Heart right ventricle (tissue), 16 donors: ENCODE results near the gene STAG1. TPM values are rescaled to one million over a fixed set of nuclear protein-coding genes. Genes with fewer than 3 reads are reported as not detected.
"Not testable (repeated sequence)": the region's sequence is repeated elsewhere in the genome, so short reads cannot be mapped to it uniquely, and the experiment has no call there.

Source experiments
- ATAC-seq, 8 donors: fragments of 200-7000 bp; cut with Tn5 transposase; one replicate each; pipeline ENCODE4 v1.9.1; 2020; ENCODE audit warnings: mild to moderate bottlenecking in 8 of 8, moderate library complexity in 8 of 8, moderate number of reproducible peaks in 1 of 8
- DNase-seq, 2 donors: peaks; one replicate each; pipeline ENCODE4 v3.0.0-alpha.2; 2020
- H3K27ac ChIP-seq, 10 donors: fragments of 200-600 bp; sonication (generic) in 2 of 10; one replicate each; pipeline versions ENCODE4 v1.5.0 to v1.8.0; 2020 to 2022; ENCODE audit warnings: mild to moderate bottlenecking in 3 of 10
- H3K27me3 ChIP-seq, 7 donors: fragments of 200-600 bp; one replicate each; pipeline ENCODE4 v1.8.0; 2021 to 2022; ENCODE audit warnings: mild to moderate bottlenecking in 2 of 7
- H3K36me3 ChIP-seq, 9 donors: fragments of 200-600 bp; sonication (generic) in 1 of 9; one replicate each; pipeline versions ENCODE4 v1.5.0 to v1.8.0; 2020 to 2022; ENCODE audit warnings: mild to moderate bottlenecking in 2 of 9
- H3K4me1 ChIP-seq, 9 donors: fragments of 200-600 bp; sonication (generic) in 1 of 9; one replicate each; pipeline versions ENCODE4 v1.5.0 to v1.8.0; 2020 to 2022; ENCODE audit warnings: mild to moderate bottlenecking in 4 of 9
- H3K4me3 ChIP-seq, 10 donors: fragments of 200-600 bp; sonication (generic) in 2 of 10; one replicate each; pipeline versions ENCODE4 v1.5.0 to v1.8.0; 2020 to 2022; ENCODE audit warnings: mild to moderate bottlenecking in 7 of 10, moderate library complexity in 2 of 10
- H3K9me3 ChIP-seq, 11 donors: fragments of 200-600 bp in 10 of 11; sonication (generic) in 2 of 11; one replicate each; pipeline versions ENCODE4 v1.5.0 to v1.8.0; 2013 to 2022; ENCODE audit warnings: mild to moderate bottlenecking in 2 of 11, control low read depth in 1 of 11, moderate library complexity in 1 of 11
- WGBS, 2 donors: extraction: QIAGEN DNeasy Blood & Tissue Kit; methylation state at CpG; one replicate each; pipeline ENCODE4 v1.1.7; 2013; ENCODE audit warnings: inconsistent platforms in 1 of 2; 5-methylcytosine and 5-hydroxymethylcytosine counted together
- intact Hi-C, 10 donors: fragments of 100-400 bp; cut with DNase I; formaldehyde crosslinking; loops; one replicate each; pipeline versions ENCODE4 v1.11.1 to v1.14.2; 2022
- polyA plus RNA-seq, 2 donors: library from polyadenylated mRNA; stranded (reverse); fragments of 200-250 nt; gene quantifications; one replicate each; pipeline ENCODE4 v1.2.3, GENCODE V29; 2013
- total RNA-seq, 10 donors: library from RNA; stranded (reverse); fragmentation: NEBNext Ultra II Directional in 3 of 10; extraction: Animal tissue kit (Norgen Biotek cat#: 25700) in 3 of 10; gene quantifications; one replicate each; pipeline versions ENCODE4 v1.2.1 to v1.2.4, GENCODE V29; 2021 to 2023
- TF ChIP-seq, protein P1 (sequence below), 9 donors: fragments of 200-600 bp; sonication (generic) in 2 of 9; IDR thresholded peaks; one replicate each; pipeline versions ENCODE4 v1.5.0 to v1.8.0; 2021 to 2022; ENCODE audit warnings: antibody characterized with exemption in 9 of 9, mild to moderate bottlenecking in 5 of 9, moderate library complexity in 1 of 9
- donor health status: Arrhythmogenic right ventricular cardiomyopathy.
- donor health status: ischemic (EF 13 %, LVEDD 7.1; RV severe dilation, severe dysfunction).
- donor health status: healthy with polysubstance abuse.
- donor health status: DM: no; HTN: yes; CAD: no.
- donor health status: DM: no; HTN: no; CAD: no.
- donor health status: ischemic (EF 25% LVEDD 6.9; RV normal size, moderate dysfunction).
- donor health status: ischemic (EF 25% LVEDD 5.7; RV mildly dilated, moderate dysfunction).
- donor health status: healthy.
- donor health status: DM: yes; HTN: yes; CAD: no.
- donor health status: Ischemic cardiomyopathy.
- donor health status: ischemic (EF 35%, LVEDD 5.7; RV mildly dilated, moderate dysfunction).
- donor health status: nonischemic (EF 11% LVEDD 7.7; RV severe dilation, severe dysfunction).
- donor health status: DM: yes; HTN: yes; CAD: no.
- donor health status: PGD.
- donor health status: ischemic (EF 29% LVEDD 5.4; RV normal size, mild dysfunction).
- donor health status: nonischemic (EF 23%, LVEDD 6.1; RV moderate dilation, normal function).

Gene STAG1
- total and polyA plus RNA-seq, 12 donors: 8.0 to 27.6 (median 19.6) TPM

DNA sequence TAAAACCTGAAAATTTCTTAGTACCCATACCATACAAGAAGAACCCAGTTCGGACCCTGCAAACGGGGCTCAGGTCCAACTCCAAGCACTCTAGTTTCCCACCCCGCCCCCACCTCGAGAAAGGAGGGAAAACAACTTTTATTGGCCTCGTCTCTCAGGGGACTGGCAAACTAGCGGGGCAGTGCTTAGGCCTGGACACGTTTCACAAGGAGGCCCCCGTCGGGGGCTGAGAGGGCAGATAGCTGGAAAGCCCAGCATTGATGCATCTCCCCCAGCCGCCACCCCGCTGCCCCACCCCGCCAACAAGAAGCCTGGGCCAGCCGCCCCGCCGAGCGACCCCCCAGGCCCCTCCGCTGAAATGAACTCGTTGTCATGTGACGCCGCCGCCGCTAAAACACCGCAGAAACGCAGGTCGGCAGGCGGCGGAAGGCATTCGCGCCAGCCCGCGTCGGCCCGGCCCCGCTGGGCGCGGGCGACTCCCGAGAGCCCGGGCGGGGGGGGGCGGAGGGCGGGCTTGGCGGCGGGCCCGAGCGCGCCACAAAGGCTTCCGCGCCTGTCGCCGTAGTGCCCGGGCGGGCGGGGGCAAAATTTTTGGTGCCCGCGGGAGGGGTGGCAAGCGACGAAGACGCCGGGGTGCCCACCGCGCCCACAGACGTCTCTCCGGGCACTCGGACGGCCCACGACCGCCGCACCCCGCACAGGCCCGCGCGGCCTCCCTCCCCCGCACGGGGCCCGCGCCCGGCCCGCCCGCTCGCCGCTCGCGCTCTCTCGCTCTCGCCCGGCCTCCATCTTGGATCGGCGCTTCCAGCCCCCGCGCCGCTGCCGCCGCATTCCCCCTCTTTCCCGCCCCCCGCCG lies 634 bp downstream of the STAG1 start:
- WGBS, 2 donors: 0 to 1% methylated on average over 62 to 96 of the region's 97 CpGs
- ATAC-seq (peak; percentile 17 to 62 (median 34)), DNase-seq (peak; percentile 61 to 81)
- H3K9me3 ChIP-seq: no peaks in the 10 kb centered on the region
- intact Hi-C loops: loop anchor here in 9 of 10 donors (1.0 to 10.0 kb wide), 26 partner anchors 66 to 837 kb away; partner anchors contain the start of genes NCK1 (in 4 of the 9), MSL2 (in 3 of the 9), PCCB (in 2 of the 9) and SLC35G2 (in 2 of the 9)
- H3K27me3 ChIP-seq: no peaks in the 10 kb centered on the region
- peaks cover 4 to 45% (median 31%) of the 10 kb centered on the region in 9 donors for H3K4me1 ChIP-seq
- TF ChIP-seq, protein P1, sequence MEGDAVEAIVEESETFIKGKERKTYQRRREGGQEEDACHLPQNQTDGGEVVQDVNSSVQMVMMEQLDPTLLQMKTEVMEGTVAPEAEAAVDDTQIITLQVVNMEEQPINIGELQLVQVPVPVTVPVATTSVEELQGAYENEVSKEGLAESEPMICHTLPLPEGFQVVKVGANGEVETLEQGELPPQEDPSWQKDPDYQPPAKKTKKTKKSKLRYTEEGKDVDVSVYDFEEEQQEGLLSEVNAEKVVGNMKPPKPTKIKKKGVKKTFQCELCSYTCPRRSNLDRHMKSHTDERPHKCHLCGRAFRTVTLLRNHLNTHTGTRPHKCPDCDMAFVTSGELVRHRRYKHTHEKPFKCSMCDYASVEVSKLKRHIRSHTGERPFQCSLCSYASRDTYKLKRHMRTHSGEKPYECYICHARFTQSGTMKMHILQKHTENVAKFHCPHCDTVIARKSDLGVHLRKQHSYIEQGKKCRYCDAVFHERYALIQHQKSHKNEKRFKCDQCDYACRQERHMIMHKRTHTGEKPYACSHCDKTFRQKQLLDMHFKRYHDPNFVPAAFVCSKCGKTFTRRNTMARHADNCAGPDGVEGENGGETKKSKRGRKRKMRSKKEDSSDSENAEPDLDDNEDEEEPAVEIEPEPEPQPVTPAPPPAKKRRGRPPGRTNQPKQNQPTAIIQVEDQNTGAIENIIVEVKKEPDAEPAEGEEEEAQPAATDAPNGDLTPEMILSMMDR (IDR thresholded peaks at IDR 0.05): no peak
- H3K4me3 ChIP-seq: peak overlapping the region; percentile 54 to 94 (median 71)
- H3K27ac ChIP-seq: peak overlapping the region; percentile 96 to 99 (median 98)
- no peaks in the 10 kb centered on the region for H3K36me3 ChIP-seq

DNA sequence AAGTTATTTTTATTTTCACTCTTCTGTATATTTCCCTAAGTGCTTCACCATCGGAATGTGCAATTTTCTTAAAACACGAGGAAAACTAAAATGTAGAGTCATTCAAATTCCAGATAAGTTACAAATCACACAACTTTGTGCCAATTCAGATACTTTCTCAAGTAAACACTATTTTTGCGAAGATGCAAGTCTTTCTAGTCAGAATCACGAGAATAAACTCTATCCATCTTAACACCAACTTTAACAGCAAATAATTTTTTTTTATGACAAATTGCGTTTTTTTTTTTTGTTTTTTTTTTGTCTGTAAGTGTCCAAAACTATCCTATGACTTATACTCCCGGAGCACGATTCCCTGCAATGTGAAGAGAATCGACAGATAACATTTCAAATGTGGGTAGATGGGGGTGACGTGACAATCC lies 1.3 kb downstream of the STAG1 start:
- no peaks in the 10 kb centered on the region for H3K27me3 ChIP-seq
- H3K4me3 ChIP-seq: peak overlapping the region; percentile 54 to 94 (median 71)
- TF ChIP-seq, protein P1 (IDR thresholded peaks at IDR 0.05): no peak
- H3K9me3 ChIP-seq: no peaks in the 10 kb centered on the region
- 2 to 3% methylated on average over 9 of the region's 9 CpGs for WGBS, 2 donors
- intact Hi-C loops: loop anchor here in 9 of 10 donors (5.0 to 10.0 kb wide), 18 partner anchors 66 to 836 kb away; partner anchors contain the start of genes NCK1 (in 3 of the 9), MSL2 (in 2 of the 9), PCCB (in 2 of the 9) and SLC35G2 (in 2 of the 9)
- ATAC-seq (no peak), DNase-seq (no peak)
- no peaks in the 10 kb centered on the region for H3K36me3 ChIP-seq
- peak overlapping the region; percentile 96 to 99 (median 98) for H3K27ac ChIP-seq
- peaks cover 4 to 47% (median 35%) of the 10 kb centered on the region in 9 donors for H3K4me1 ChIP-seq

DNA sequence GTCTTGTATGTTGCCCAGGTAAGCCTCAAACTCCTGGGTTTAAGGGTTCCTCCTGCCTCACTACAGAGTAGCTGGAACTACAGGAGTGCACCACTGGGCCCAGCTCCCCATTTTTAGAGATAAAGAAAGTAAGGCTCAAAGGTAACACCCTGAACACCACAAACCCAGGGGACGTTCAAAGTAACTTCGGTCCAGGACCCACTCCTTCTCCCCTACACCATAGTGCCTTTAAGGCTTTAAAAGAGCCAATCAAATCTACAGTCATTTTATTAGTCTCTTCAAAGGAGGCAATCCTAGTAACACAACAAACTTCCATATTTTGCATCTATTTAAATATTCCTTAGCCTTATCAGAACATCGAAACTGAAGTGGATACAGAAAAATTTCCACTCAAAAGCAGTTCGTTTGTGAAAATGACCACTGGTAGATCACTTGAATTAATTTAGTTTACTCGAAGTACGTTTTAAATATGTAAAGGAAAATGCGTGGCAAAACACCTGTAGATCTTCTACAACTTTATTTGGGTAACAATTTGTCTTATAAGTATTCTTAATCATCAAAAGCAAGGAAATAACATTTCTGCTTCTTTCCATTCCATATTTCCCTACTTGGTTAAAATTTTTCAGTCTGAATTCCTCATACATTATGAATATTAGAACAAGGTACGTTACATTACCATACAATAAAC lies 1.8 kb downstream of the STAG1 start:
- TF ChIP-seq, protein P1 (IDR thresholded peaks at IDR 0.05): no peak
- peaks cover 4 to 47% (median 39%) of the 10 kb centered on the region in 9 donors for H3K4me1 ChIP-seq
- intact Hi-C loops: loop anchor here in 9 of 10 donors (5.0 to 10.0 kb wide), 18 partner anchors 67 to 836 kb away; partner anchors contain the start of genes NCK1 (in 3 of the 9), MSL2 (in 2 of the 9), PCCB (in 2 of the 9) and SLC35G2 (in 2 of the 9)
- H3K4me3 ChIP-seq: peak overlapping the region; percentile 54 to 94 (median 71)
- H3K27ac ChIP-seq: peak overlapping the region; percentile 96 to 99 (median 98)
- H3K36me3 ChIP-seq: no peaks in the 10 kb centered on the region
- no peaks in the 10 kb centered on the region for H3K9me3 ChIP-seq
- no peaks in the 10 kb centered on the region for H3K27me3 ChIP-seq
- 9 to 11% methylated on average over 8 of the region's 8 CpGs for WGBS, 2 donors
- DNase-seq: no peak
- ATAC-seq: no peak

DNA sequence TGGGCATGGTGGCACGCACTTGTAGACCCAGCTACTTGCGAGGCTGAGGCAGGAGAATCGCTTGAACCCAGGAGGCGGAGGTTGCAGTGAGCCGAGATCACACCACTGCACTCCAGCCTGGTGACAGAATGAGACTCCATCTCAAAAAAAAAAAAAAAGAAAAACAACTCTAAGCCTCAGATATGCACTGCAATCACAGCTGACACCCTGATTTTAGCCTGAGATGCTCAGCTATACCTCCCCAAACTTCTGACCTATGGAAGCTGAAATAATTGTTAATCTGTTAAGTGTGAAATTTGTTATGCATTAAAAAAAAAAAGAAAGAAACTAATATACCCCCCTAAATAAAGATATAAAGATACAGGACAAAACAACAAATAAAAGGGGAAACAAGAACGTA lies 2.6 kb downstream of the STAG1 start:
- Histone ChIP-seq H3K4me1 (peaks cover 4 to 47% (median 39%) of the 10 kb centered on the region in 9 donors), H3K4me3 (peak overlapping the region in 5 of 10 donors; percentile 63 to 83 (median 70)), H3K27ac (peak overlapping the region in 8 of 10 donors; percentile 7 to 99 (median 96))
- DNase-seq, H3K36me3 ChIP-seq, H3K9me3 ChIP-seq, ATAC-seq, H3K27me3 ChIP-seq: not testable (repeated sequence)
- intact Hi-C loops: loop anchor here (5.0 to 10.0 kb wide), 20 partner anchors 68 to 835 kb away; partner anchors contain the start of genes NCK1 (in 3 of the 10), MSL2 (in 2 of the 10), PCCB (in 2 of the 10) and SLC35G2 (in 2 of the 10)
- 79 to 82% methylated on average over 6 of the region's 6 CpGs for whole genome bisulfite sequencing, 2 donors
